NOMO-1 treated with DMSO at 0.1 percent for 48 hours (cell line): ENCODE data around the gene HSPBP1.

Experiments
- DNase-seq: peaks from one replicate; lab custom pipeline; 2025; ENCODE audit not compliant: unreplicated experiment; lab: John Stamatoyannopoulos, UW

HSPBP1 gene

GRCh38 chr19:55305491-55305890 lies 25.6 kb upstream of the HSPBP1 start:
- DNase-seq = peak; percentile 39

- no peak for DNase-seq
Measured at GRCh38 chr19:55304980-55305379, 25.1 kb upstream of the HSPBP1 start.

GRCh38 chr19:55304279-55304978 lies 24.5 kb upstream of the HSPBP1 start:
- peak; percentile 33 for DNase-seq

- no peak for DNase-seq
Measured at GRCh38 chr19:55303477-55303876, 23.6 kb upstream of the HSPBP1 start.

GRCh38 chr19:55302318-55302703 lies 22.4 kb upstream of the HSPBP1 start:
- no peak for DNase-seq

- DNase-seq = peak; percentile 69
Measured at GRCh38 chr19:55301459-55302317, 21.8 kb upstream of the HSPBP1 start.

GRCh38 chr19:55300886-55301458 lies 21.1 kb upstream of the HSPBP1 start:
- no peak for DNase-seq

- DNase-seq = no peak
Measured at GRCh38 chr19:55299991-55300390, 20.1 kb upstream of the HSPBP1 start.

- no peak for DNase-seq
Measured at GRCh38 chr19:55297267-55297666, 17.4 kb upstream of the HSPBP1 start.

GRCh38 chr19:55289117-55289796 lies 9.3 kb upstream of the HSPBP1 start:
- DNase-seq = no peak

- DNase-seq = no peak
Measured at GRCh38 chr19:55287361-55288079, 7.6 kb upstream of the HSPBP1 start.

GRCh38 chr19:55285229-55285890 lies 5.5 kb upstream of the HSPBP1 start:
- no peak for DNase-seq

GRCh38 chr19:55284405-55285058 lies 4.6 kb upstream of the HSPBP1 start:
- DNase-seq = no peak

GRCh38 chr19:55283548-55284377 lies 3.9 kb upstream of the HSPBP1 start, which contains the start of gene BRSK1:
Gene BRSK1 (plus strand): TSS chr19:55283997. CDS start chr19:55284443, 446 bp downstream.
- no peak for DNase-seq

GRCh38 chr19:55279340-55279739 lies 570 bp downstream of the HSPBP1 start:
- DNase-seq = no peak

GRCh38 chr19:55278391-55279135 lies 1.3 kb downstream of the HSPBP1 start:
- no peak for DNase-seq

GRCh38 chr19:55277494-55277893 lies 2.4 kb downstream of the HSPBP1 start:
- no peak for DNase-seq
